GM12878 (cell line): ENCODE measurements around the gene STARD3. TPM values are rescaled to one million over a fixed set of nuclear protein-coding genes. Genes with fewer than 3 reads are reported as not detected.

ENCODE experiments used
- ATAC-seq: fragments of 200-7000 bp; cut with Tn5 transposase; 3 replicates; pipeline ENCODE4 v1.9.1; 2020; ENCODE audit warnings: mild to moderate bottlenecking, moderate library complexity
- BruUV-seq: library from RNA; stranded (reverse); fragments of 400-500 nt; replicated peaks from 2 replicates; lab custom pipeline; 2021; lab: Mats Ljungman, UMichigan
- CTCF ChIA-PET: fragments of 300-600 bp; sonication (Branson Sonifier 250); formaldehyde crosslinking; extraction: SDS; loops from one replicate; lab custom pipeline; 2021; ENCODE audit warnings: inconsistent platforms; lab: Yijun Ruan, JAX
- POLR2A ChIA-PET: fragments of 350-600 bp; formaldehyde crosslinking; extraction: SDS; loops from one replicate; lab custom pipeline; 2021; ENCODE audit warnings: inconsistent platforms; lab: Charles Lee
- RAD21 ChIA-PET: fragments of 300-600 bp; sonication (Branson Sonifier 250); formaldehyde crosslinking; loops from one replicate; lab custom pipeline; 2023; ENCODE audit warnings: antibody characterized with exemption; ENCODE audit not compliant: unreplicated experiment; lab: Charles Lee
- SMC1A ChIA-PET: fragments of 300-600 bp; sonication (Branson Sonifier 250); formaldehyde crosslinking; loops from one replicate; lab custom pipeline; 2023; ENCODE audit not compliant: unreplicated experiment, uncharacterized antibody; lab: Charles Lee
- DNase-seq: peaks from one replicate; pipeline ENCODE4 v3.0.0-alpha.2; 2011; ENCODE audit warnings: low read depth, low spot score
- FAIRE-seq: peaks from 3 replicates; lab custom pipeline; 2011; peaks lifted over from hg19 to GRCh38; lab: Jason Lieb, UNC
- H2AFZ ChIP-seq: 2 replicates; pipeline ENCODE4 v1.6.0; 2011; ENCODE audit warnings: low read depth, low read length, control low read depth; ENCODE audit not compliant: control insufficient read depth
- H3K27ac ChIP-seq: 2 replicates; pipeline ENCODE4 v1.5.1; 2011; ENCODE audit warnings: control low read depth; ENCODE audit not compliant: control insufficient read depth, insufficient read depth
- H3K27me3 ChIP-seq, 2 experiments: replicated peaks in 1 of 2; 2 replicates each; pipeline versions ENCODE4 v1.6.0 to v1.6.1; 2011; ENCODE audit warnings: low read length in 1 of 2; ENCODE audit not compliant: control insufficient read depth in 2 of 2, insufficient read depth in 2 of 2
- H3K36me3 ChIP-seq, 2 experiments: 2 replicates each; pipeline ENCODE4 v1.5.1; 2011; ENCODE audit warnings: low read length in 1 of 2; ENCODE audit not compliant: control insufficient read depth in 2 of 2, insufficient read depth in 2 of 2
- H3K4me1 ChIP-seq: 2 replicates; pipeline ENCODE4 v1.6.1; 2011; ENCODE audit warnings: mild to moderate bottlenecking, low read length, moderate library complexity, mixed read lengths; ENCODE audit not compliant: control insufficient read depth, insufficient read depth
- H3K4me2 ChIP-seq: 2 replicates; pipeline ENCODE4 v1.6.0; 2011; ENCODE audit warnings: control low read depth; ENCODE audit not compliant: control insufficient read depth, insufficient read depth
- H3K4me3 ChIP-seq: fragments of 200-600 bp; sonication (generic); 2 replicates; pipeline ENCODE4 v1.5.1; 2016
- H3K79me2 ChIP-seq: 2 replicates; pipeline ENCODE4 v1.6.0; 2011; ENCODE audit warnings: low read length; ENCODE audit not compliant: control insufficient read depth, insufficient read depth
- H3K9ac ChIP-seq: 2 replicates; pipeline ENCODE4 v1.8.0; 2011; ENCODE audit warnings: low read length, control low read depth, mixed read lengths; ENCODE audit not compliant: control insufficient read depth, insufficient read depth
- H3K9me3 ChIP-seq: replicated peaks from 3 replicates; pipeline ENCODE4 v1.5.1; 2011; ENCODE audit warnings: mild to moderate bottlenecking, low read length; ENCODE audit not compliant: control insufficient read depth, insufficient read depth
- H4K20me1 ChIP-seq: 2 replicates; pipeline ENCODE4 v1.6.0; 2011; ENCODE audit not compliant: control insufficient read depth, insufficient read depth
- ASH2L ChIP-seq: fragments of 300-600, 200-600 bp; sonication (generic); IDR thresholded peaks from 2 replicates; pipeline ENCODE4 v1.6.1; 2017; ENCODE audit warnings: low read depth, mild to moderate bottlenecking, borderline replicate concordance
- CBX5 ChIP-seq: sonication (generic); IDR thresholded peaks from 2 replicates; pipeline ENCODE4 v1.6.1; 2016; ENCODE audit warnings: low read depth, moderate library complexity, mild to moderate bottlenecking, inconsistent platforms
- FOXM1 ChIP-seq: IDR thresholded peaks from 2 replicates; pipeline ENCODE4 v1.6.1; 2012; ENCODE audit warnings: low read depth, mild to moderate bottlenecking, inconsistent platforms, low read length, moderate library complexity
- HDAC2 ChIP-seq: fragments of 200-600 bp; sonication (generic); IDR thresholded peaks from 2 replicates; pipeline ENCODE4 v1.6.1; 2017
- HDAC6 ChIP-seq: fragments of 200-600 bp; sonication (generic); IDR thresholded peaks from one replicate; pipeline ENCODE4 v1.8.0; 2017; ENCODE audit warnings: antibody characterized with exemption; ENCODE audit not compliant: unreplicated experiment
- IRF4 ChIP-seq: IDR thresholded peaks from 2 replicates; pipeline ENCODE4 v1.6.1; 2011; ENCODE audit warnings: low read depth, low read length
- KDM1A ChIP-seq: fragments of 200-600 bp; sonication (generic); IDR thresholded peaks from 2 replicates; pipeline ENCODE4 v1.6.1; 2016; ENCODE audit warnings: borderline replicate concordance
- MAX ChIP-seq: IDR thresholded peaks from 2 replicates; pipeline ENCODE4 v1.6.1; 2012; ENCODE audit warnings: low read depth, low read length, improper control_type of control experiment
- NFXL1 ChIP-seq: fragments of 450-650 bp; IDR thresholded peaks from 2 replicates; pipeline ENCODE4 v1.6.1; 2017; ENCODE audit warnings: antibody characterized with exemption, mild to moderate bottlenecking, borderline replicate concordance
- NFYA ChIP-seq: IDR thresholded peaks from 2 replicates; pipeline ENCODE4 v1.6.1; 2011; ENCODE audit warnings: low read depth, mild to moderate bottlenecking, low read length, improper control_type of control experiment, borderline replicate concordance
- NRF1 ChIP-seq: conservative IDR thresholded peaks from 2 replicates; pipeline ENCODE4 v1.6.1; 2011; ENCODE audit warnings: mild to moderate bottlenecking, low read depth, low read length, improper control_type of control experiment
- PAX5 ChIP-seq: IDR thresholded peaks from 2 replicates; pipeline ENCODE4 v1.6.1; 2011; ENCODE audit warnings: low read depth, low read length, borderline replicate concordance
- RB1 ChIP-seq: fragments of 450-650 bp; formaldehyde crosslinking; IDR thresholded peaks from 2 replicates; pipeline ENCODE4 v1.6.1; 2017; ENCODE audit warnings: mild to moderate bottlenecking, borderline replicate concordance
- ZNF24 ChIP-seq: fragments of 450-650 bp; IDR thresholded peaks from 2 replicates; pipeline ENCODE4 v1.6.1; 2017; ENCODE audit warnings: antibody characterized with exemption, mild to moderate bottlenecking
- ZNF274 ChIP-seq: IDR thresholded peaks from one replicate; pipeline ENCODE4 v1.8.0; 2011; ENCODE audit not compliant: insufficient read length, insufficient read depth
- WGBS: methylation state at CpG from one replicate; pipeline ENCODE4 v1.1.6; 2016; ENCODE audit warnings: low lambda C conversion rate; ENCODE audit not compliant: insufficient replicate concordance, insufficient coverage; ENCODE audit errors: missing lambda C conversion rate; 5-methylcytosine and 5-hydroxymethylcytosine counted together
- in situ Hi-C: fragments of 300-500 bp; cut with MboI; formaldehyde crosslinking; loops from 9 replicates; pipeline ENCODE4 v1.14.3; 2018; ENCODE audit warnings: mixed read lengths
- intact Hi-C: fragments of 100-400 bp; cut with micrococcal nuclease; formaldehyde crosslinking; loops from one replicate; pipeline ENCODE4 v1.14.2; 2022; ENCODE audit not compliant: unreplicated experiment
- polyA plus RNA-seq, 11 experiments: library from polyadenylated mRNA; depleted of rRNA in 4 of 11; unstranded in 6 of 11; stranded (reverse) in 5 of 11; fragments of >200 nt; fragmentation: Nextera tagmentation in 4 of 11; fragmentation: Illumina TruSeq in 1 of 11; extraction: Ambion mirVana in 4 of 11; extraction: Trizol in 1 of 11; gene quantifications; 1 replicate in 1 of 11; 2 replicates in 10 of 11; pipeline versions ENCODE4 v1.2.1 to v1.2.3, GENCODE V29; 2011 to 2016; ENCODE audit warnings: inconsistent platforms in 2 of 11, missing spikeins in 2 of 11, low read depth in 1 of 11
- total RNA-seq, 4 experiments: library from RNA; depleted of rRNA in 3 of 4; stranded (reverse); fragments of >200 nt in 3 of 4; fragmentation: Illumina TruSeq in 1 of 4; extraction: Trizol in 1 of 4; gene quantifications; 2 replicates each; pipeline versions ENCODE4 v1.2.1 to v1.2.3, GENCODE V29; 2013 to 2021
- TF ChIP-seq, protein P1 (sequence below): IDR thresholded peaks from 2 replicates; pipeline ENCODE4 v1.6.1; 2012; ENCODE audit warnings: mild to moderate bottlenecking, low read depth, low read length
- TF ChIP-seq, protein P2 (sequence below): fragments of 150-350 bp; IDR thresholded peaks from 2 replicates; pipeline ENCODE4 v1.6.1; 2014; ENCODE audit warnings: mild to moderate bottlenecking, low read depth, low read length
- TF ChIP-seq, protein P3 (sequence below): IDR thresholded peaks from 2 replicates; pipeline ENCODE4 v1.6.1; 2011; ENCODE audit warnings: low read depth, mild to moderate bottlenecking, low read length, moderate library complexity, borderline replicate concordance; ENCODE audit errors: extremely low read depth

STARD3 gene
- total and polyA plus RNA-seq, 10 of the 15 experiments (the other 5 are each of a cell fraction or from before 2014, with no cell fraction given) = 0.08 to 62.7 (median 27.5) TPM

DNA sequence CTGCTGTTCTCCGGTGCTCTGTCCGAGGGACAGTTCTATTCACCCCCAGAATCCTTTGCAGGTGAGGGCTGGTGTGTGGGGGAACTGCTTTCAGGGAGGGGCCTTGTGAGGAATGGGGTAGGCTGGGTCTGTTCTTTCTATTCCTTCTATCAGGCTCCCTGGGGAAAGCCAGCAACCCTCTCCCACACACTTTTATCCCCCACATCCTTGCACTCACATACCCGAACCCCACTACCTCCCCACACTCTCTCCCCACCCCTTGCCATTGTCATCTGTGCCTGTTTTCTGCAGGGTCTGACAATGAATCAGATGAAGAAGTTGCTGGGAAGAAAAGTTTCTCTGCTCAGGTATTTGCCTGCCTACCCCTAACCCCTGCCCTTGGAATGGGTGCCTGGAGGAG is 21.8 kb downstream of the STARD3 start (continued):
- TF ChIP-seq, protein P1, sequence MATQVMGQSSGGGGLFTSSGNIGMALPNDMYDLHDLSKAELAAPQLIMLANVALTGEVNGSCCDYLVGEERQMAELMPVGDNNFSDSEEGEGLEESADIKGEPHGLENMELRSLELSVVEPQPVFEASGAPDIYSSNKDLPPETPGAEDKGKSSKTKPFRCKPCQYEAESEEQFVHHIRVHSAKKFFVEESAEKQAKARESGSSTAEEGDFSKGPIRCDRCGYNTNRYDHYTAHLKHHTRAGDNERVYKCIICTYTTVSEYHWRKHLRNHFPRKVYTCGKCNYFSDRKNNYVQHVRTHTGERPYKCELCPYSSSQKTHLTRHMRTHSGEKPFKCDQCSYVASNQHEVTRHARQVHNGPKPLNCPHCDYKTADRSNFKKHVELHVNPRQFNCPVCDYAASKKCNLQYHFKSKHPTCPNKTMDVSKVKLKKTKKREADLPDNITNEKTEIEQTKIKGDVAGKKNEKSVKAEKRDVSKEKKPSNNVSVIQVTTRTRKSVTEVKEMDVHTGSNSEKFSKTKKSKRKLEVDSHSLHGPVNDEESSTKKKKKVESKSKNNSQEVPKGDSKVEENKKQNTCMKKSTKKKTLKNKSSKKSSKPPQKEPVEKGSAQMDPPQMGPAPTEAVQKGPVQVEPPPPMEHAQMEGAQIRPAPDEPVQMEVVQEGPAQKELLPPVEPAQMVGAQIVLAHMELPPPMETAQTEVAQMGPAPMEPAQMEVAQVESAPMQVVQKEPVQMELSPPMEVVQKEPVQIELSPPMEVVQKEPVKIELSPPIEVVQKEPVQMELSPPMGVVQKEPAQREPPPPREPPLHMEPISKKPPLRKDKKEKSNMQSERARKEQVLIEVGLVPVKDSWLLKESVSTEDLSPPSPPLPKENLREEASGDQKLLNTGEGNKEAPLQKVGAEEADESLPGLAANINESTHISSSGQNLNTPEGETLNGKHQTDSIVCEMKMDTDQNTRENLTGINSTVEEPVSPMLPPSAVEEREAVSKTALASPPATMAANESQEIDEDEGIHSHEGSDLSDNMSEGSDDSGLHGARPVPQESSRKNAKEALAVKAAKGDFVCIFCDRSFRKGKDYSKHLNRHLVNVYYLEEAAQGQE = no peak
- TF ChIP-seq ZNF24 (no peak), HDAC2 (no peak), FOXM1 (no peak), NFYA (no peak), ASH2L (no peak), MAX (no peak)

GRCh38 chr17:39659279-39660010 is 22.5 kb downstream of the STARD3 start:
- H3K4me3 ChIP-seq = no peak overlapping the region
- H3K4me1 ChIP-seq = peaks cover 6% of the 10 kb centered on the region; the same call in 1 of the 2 replicates
- ATAC-seq (no peak), FAIRE-seq (peak; percentile 54), DNase-seq (no peak)
- intact Hi-C loops (no loop called here), in situ Hi-C loops (no loop called here)
- H3K27ac ChIP-seq = no peak overlapping the region; the same call in 1 of the 2 replicates
- SMC1A ChIA-PET = interaction anchor here (1.0 kb wide), 1 partner anchor 36 kb away, joined by 3 read pairs; no protein-coding TSS in a partner anchor
- CTCF ChIA-PET = interaction anchor here (0.8 kb wide), 1 partner anchor 26 kb away, joined by 4 read pairs; no protein-coding TSS in a partner anchor
- no peaks in the 10 kb centered on the region for H3K27me3 ChIP-seq
- BruUV-seq = no TSS peak
- no peaks in the 10 kb centered on the region for H3K9me3 ChIP-seq
- no peaks in the 10 kb centered on the region for H4K20me1 ChIP-seq
- H3K79me2 ChIP-seq = no peaks in the 10 kb centered on the region
- POLR2A ChIA-PET = no interaction called here
- no peak overlapping the region for H2AFZ ChIP-seq
- H3K9ac ChIP-seq = no peak overlapping the region
- H3K4me2 ChIP-seq = peak overlapping the region; percentile 36; the same call in 1 of the 2 replicates
- RAD21 ChIA-PET = no interaction called here
- H3K36me3 ChIP-seq = peaks cover 16 to 26% of the 10 kb centered on the region in 2 experiments; a peak in 3 of 4 replicates
- WGBS = 76% methylated on average over 11 of the region's 15 CpGs
- TF ChIP-seq, protein P2, sequence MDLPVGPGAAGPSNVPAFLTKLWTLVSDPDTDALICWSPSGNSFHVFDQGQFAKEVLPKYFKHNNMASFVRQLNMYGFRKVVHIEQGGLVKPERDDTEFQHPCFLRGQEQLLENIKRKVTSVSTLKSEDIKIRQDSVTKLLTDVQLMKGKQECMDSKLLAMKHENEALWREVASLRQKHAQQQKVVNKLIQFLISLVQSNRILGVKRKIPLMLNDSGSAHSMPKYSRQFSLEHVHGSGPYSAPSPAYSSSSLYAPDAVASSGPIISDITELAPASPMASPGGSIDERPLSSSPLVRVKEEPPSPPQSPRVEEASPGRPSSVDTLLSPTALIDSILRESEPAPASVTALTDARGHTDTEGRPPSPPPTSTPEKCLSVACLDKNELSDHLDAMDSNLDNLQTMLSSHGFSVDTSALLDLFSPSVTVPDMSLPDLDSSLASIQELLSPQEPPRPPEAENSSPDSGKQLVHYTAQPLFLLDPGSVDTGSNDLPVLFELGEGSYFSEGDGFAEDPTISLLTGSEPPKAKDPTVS = no peak
- TF ChIP-seq KDM1A = no peak
- TF ChIP-seq NFXL1 = no peak
- no peak for TF ChIP-seq CBX5
- TF ChIP-seq, protein P3, sequence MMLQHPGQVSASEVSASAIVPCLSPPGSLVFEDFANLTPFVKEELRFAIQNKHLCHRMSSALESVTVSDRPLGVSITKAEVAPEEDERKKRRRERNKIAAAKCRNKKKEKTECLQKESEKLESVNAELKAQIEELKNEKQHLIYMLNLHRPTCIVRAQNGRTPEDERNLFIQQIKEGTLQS = no peak
- TF ChIP-seq HDAC6 = no peak
- TF ChIP-seq ZNF274 = no peak
- TF ChIP-seq PAX5 = no peak
- TF ChIP-seq IRF4 = no peak
- TF ChIP-seq RB1 = no peak
- no peak for TF ChIP-seq NRF1
